ENCODE data around the gene CCDC192. TPM values are rescaled to one million over a fixed set of nuclear protein-coding genes. Genes with fewer than 3 reads are reported as not detected.

CCDC192 gene
- total RNA-seq, 1 donor from 2014 or later: 0.26 TPM

GRCh38 chr5:127694518-127695171, 8.5 kb upstream of the CCDC192 start:
- Mint-ChIP-seq H3K36me3 (ENCODE audit: low read depth, unreplicated experiment) (no peaks in the 10 kb centered on the region), H3K27me3 (ENCODE audit: unreplicated experiment) (no peaks in the 10 kb centered on the region), H3K4me1 (ENCODE audit: unreplicated experiment) (no peaks in the 10 kb centered on the region), H3K9me3 (ENCODE audit: unreplicated experiment) (no peaks in the 10 kb centered on the region), H3K4me3 (ENCODE audit: unreplicated experiment) (no peak overlapping the region), H3K27ac (ENCODE audit: unreplicated experiment) (no peak overlapping the region)
- DNase-seq (ENCODE audit: low spot score): no peak
- no peak for TF ChIP-seq CTCF (IDR thresholded peaks at IDR 0.05; ENCODE audit: unreplicated experiment)

DNA sequence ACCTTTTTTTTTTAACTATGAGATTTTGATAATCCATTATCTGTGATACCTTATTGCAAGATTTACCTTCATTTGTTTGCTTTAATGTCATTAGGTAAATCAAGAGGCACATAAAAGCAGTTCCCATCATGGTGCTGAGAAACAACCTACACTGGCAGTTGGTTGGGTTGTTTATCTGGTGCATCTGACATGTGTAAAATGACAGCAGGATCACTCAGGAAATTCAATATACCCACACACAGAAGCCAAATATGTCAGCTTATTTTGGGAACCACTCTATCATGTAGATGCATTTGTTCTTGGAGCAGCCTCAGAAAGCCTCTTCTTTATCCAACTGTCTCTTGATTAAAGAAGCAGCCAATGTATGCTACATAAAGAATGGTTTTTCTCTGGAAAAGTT, 7.8 kb upstream of the CCDC192 start:
- DNase-seq (ENCODE audit: low spot score): no peak
- Mint-ChIP-seq H3K4me3 (ENCODE audit: unreplicated experiment) (no peak overlapping the region), H3K4me1 (ENCODE audit: unreplicated experiment) (peaks cover 3% of the 10 kb centered on the region), H3K27ac (ENCODE audit: unreplicated experiment) (no peak overlapping the region), H3K9me3 (ENCODE audit: unreplicated experiment) (no peaks in the 10 kb centered on the region), H3K36me3 (ENCODE audit: low read depth, unreplicated experiment) (no peaks in the 10 kb centered on the region), H3K27me3 (ENCODE audit: unreplicated experiment) (no peaks in the 10 kb centered on the region)
- no peak for TF ChIP-seq CTCF (IDR thresholded peaks at IDR 0.05; ENCODE audit: unreplicated experiment)

DNA sequence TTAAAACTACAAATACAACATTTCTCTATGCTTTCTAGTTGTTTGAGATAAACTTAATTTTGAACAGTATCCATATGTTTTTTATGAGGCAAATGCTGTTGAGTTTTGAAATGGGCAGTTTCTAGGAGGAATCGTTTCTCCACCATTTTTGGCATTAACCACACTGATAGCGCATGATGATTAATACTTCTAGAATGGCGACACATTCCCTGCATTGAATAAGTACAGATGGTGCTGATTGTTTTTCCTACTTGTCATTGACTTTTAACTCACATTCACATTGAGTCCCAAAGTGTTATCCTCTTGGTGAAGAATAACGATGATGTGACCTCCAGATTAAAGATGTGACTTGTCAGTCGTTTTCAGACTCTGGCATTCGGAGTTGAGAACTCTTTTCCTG, 6.5 kb upstream of the CCDC192 start:
- TF ChIP-seq CTCF (IDR thresholded peaks at IDR 0.05; ENCODE audit: unreplicated experiment): no peak
- DNase-seq (ENCODE audit: low spot score): no peak
- H3K27me3 Mint-ChIP-seq (ENCODE audit: unreplicated experiment): no peaks in the 10 kb centered on the region
- H3K27ac Mint-ChIP-seq (ENCODE audit: unreplicated experiment): no peak overlapping the region
- H3K4me1 Mint-ChIP-seq (ENCODE audit: unreplicated experiment): peaks cover 5% of the 10 kb centered on the region
- no peaks in the 10 kb centered on the region for H3K36me3 Mint-ChIP-seq (ENCODE audit: low read depth, unreplicated experiment)
- no peak overlapping the region for H3K4me3 Mint-ChIP-seq (ENCODE audit: unreplicated experiment)
- no peaks in the 10 kb centered on the region for H3K9me3 Mint-ChIP-seq (ENCODE audit: unreplicated experiment)

DNA sequence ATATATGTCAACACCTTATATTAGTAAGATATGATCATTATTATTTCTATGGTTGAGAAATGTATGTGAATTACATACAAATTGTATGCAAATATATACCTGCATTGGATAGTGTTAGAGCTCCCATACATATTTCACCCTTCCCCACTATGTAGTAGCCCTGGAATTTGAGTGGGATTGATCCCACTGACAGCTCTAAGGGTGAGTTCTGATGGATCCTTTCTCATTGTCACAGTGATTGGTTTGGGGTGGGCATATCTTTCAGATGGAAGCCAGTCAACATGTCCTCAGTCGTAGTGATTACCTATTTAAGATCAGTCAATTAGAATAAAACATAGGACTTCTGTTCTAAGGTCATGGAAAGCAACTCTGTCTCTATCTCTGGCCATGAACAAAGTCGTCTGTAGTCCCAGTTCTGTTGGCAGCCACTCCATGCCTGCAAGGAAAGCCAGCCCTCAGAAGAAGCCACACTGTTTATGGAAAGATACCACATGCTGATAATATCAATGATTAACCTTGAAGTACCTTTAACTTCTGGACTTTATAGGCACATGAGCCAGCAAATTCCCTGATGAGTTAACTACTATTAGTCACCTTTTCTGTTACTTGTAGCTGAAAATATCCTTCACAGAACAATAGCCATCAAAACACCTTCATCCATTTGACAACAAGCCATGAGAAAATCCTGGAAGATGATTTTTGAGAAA, 5.1 kb upstream of the CCDC192 start:
- Mint-ChIP-seq H3K4me1 (ENCODE audit: unreplicated experiment) (peaks cover 7% of the 10 kb centered on the region), H3K36me3 (ENCODE audit: low read depth, unreplicated experiment) (no peaks in the 10 kb centered on the region), H3K27ac (ENCODE audit: unreplicated experiment) (no peak overlapping the region), H3K27me3 (ENCODE audit: unreplicated experiment) (no peaks in the 10 kb centered on the region), H3K4me3 (ENCODE audit: unreplicated experiment) (no peak overlapping the region), H3K9me3 (ENCODE audit: unreplicated experiment) (no peaks in the 10 kb centered on the region)
- no peak for TF ChIP-seq CTCF (IDR thresholded peaks at IDR 0.05; ENCODE audit: unreplicated experiment)
- DNase-seq (ENCODE audit: low spot score): no peak

DNA sequence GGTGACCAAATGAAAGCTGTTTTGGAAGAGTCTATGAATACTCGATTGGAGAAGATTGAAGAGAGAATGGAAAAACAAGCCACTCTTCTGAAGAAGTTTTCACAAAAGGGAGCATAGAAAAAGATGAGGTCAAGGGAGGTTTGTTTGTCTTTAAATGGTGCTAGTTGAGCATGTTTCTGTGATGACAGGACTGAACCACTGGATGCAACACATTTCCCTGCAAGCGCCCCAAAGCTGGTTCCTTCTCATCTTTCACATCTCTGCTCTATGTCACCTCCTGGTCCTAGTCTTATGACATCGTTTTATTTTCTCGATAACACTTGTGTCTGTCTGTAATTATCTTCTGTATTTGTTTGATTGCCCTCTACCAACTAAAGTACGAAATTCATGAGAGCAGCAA, 3.8 kb upstream of the CCDC192 start:
- Mint-ChIP-seq H3K4me1 (ENCODE audit: unreplicated experiment) (peaks cover 7% of the 10 kb centered on the region), H3K36me3 (ENCODE audit: low read depth, unreplicated experiment) (no peaks in the 10 kb centered on the region), H3K9me3 (ENCODE audit: unreplicated experiment) (no peaks in the 10 kb centered on the region), H3K4me3 (ENCODE audit: unreplicated experiment) (no peak overlapping the region), H3K27me3 (ENCODE audit: unreplicated experiment) (no peaks in the 10 kb centered on the region), H3K27ac (ENCODE audit: unreplicated experiment) (no peak overlapping the region)
- no peak for DNase-seq (ENCODE audit: low spot score)
- TF ChIP-seq CTCF (IDR thresholded peaks at IDR 0.05; ENCODE audit: unreplicated experiment): no peak
